HepG2 (cell line): ENCODE results near the gene LAMB4. TPM values are rescaled to one million over a fixed set of nuclear protein-coding genes. Genes with fewer than 3 reads are reported as not detected.

Experiments used
- EHMT2 ChIP-seq: fragments of 200-600 bp; sonication (generic); IDR thresholded peaks from 2 replicates; pipeline ENCODE4 v1.7.0; 2017; ENCODE audit warnings: antibody characterized with exemption, low read depth, low read length, borderline replicate concordance
- HCFC1 ChIP-seq: fragments of 150-350 bp; IDR thresholded peaks from 2 replicates; pipeline ENCODE4 v1.6.1; 2014; ENCODE audit warnings: low read depth, low read length
- JDP2 ChIP-seq: sonication (generic); formaldehyde crosslinking; IDR thresholded peaks from 2 replicates; pipeline ENCODE4 v1.8.1; 2022; ENCODE audit warnings: missing genetic modification reagents, borderline replicate concordance
- MEF2D ChIP-seq: sonication (generic); formaldehyde crosslinking; IDR thresholded peaks from 2 replicates; pipeline ENCODE4 v1.5.1; 2020; ENCODE audit warnings: mild to moderate bottlenecking, missing genetic modification reagents
- POLR2AphosphoS5 ChIP-seq: IDR thresholded peaks from 2 replicates; pipeline ENCODE4 v1.6.1; 2012; ENCODE audit warnings: low read depth, low read length
- TAF15 ChIP-seq: fragments of 200-400 bp; formaldehyde crosslinking; IDR thresholded peaks from one replicate; pipeline ENCODE4 v1.6.1; 2018; ENCODE audit warnings: mild to moderate bottlenecking, low read depth, low read length; ENCODE audit not compliant: poor library complexity, severe bottlenecking
- ZBTB8A ChIP-seq: sonication (generic); formaldehyde crosslinking; IDR thresholded peaks from 2 replicates; pipeline ENCODE4 v1.4.0; 2020; ENCODE audit warnings: mild to moderate bottlenecking, low read depth, missing genetic modification reagents, borderline replicate concordance
- ZNF143 ChIP-seq: sonication (generic); formaldehyde crosslinking; IDR thresholded peaks from 2 replicates; pipeline ENCODE4 v1.4.0; 2020; ENCODE audit warnings: missing genetic modification reagents
- ZNF160 ChIP-seq: sonication (generic); formaldehyde crosslinking; IDR thresholded peaks from 2 replicates; pipeline ENCODE4 v1.8.0; 2022; ENCODE audit warnings: mild to moderate bottlenecking, inconsistent platforms, missing genetic modification reagents
- ZNF17 ChIP-seq: sonication (generic); formaldehyde crosslinking; IDR thresholded peaks from 2 replicates; pipeline ENCODE4 v1.5.0; 2020; ENCODE audit warnings: mild to moderate bottlenecking, missing genetic modification reagents
- ZNF230 ChIP-seq: sonication (generic); formaldehyde crosslinking; IDR thresholded peaks from 2 replicates; pipeline ENCODE4 v1.4.0; 2020; ENCODE audit warnings: mild to moderate bottlenecking, missing genetic modification reagents
- ZNF574 ChIP-seq: sonication (generic); formaldehyde crosslinking; IDR thresholded peaks from 2 replicates; pipeline ENCODE4 v1.4.0; 2020; ENCODE audit warnings: missing genetic modification reagents
- polyA plus RNA-seq, 8 experiments: library from polyadenylated mRNA; depleted of rRNA in 3 of 8; stranded (reverse) in 7 of 8; unstranded in 1 of 8; fragments of >200 nt; fragmentation: Illumina TruSeq in 4 of 8; extraction: Trizol in 4 of 8; gene quantifications; 2 replicates each; pipeline versions ENCODE4 v1.2.1 to v1.2.3, GENCODE V29; 2011 to 2016; ENCODE audit warnings: low read depth in 4 of 8, missing spikeins in 1 of 8, mixed read lengths in 1 of 8; ENCODE audit not compliant: insufficient read depth in 1 of 8
- total RNA-seq, 5 experiments: library from RNA; depleted of rRNA; stranded (reverse); fragments of >200 nt; fragmentation: Illumina TruSeq; extraction: Trizol; gene quantifications; 2 replicates each; pipeline ENCODE4 v1.2.3, GENCODE V29; 2016; ENCODE audit warnings: low read depth in 1 of 5
- TF ChIP-seq, protein P1 (sequence below): sonication (generic); formaldehyde crosslinking; IDR thresholded peaks from 2 replicates; pipeline ENCODE4 v1.5.0; 2020; ENCODE audit warnings: mild to moderate bottlenecking, missing genetic modification reagents
- TF ChIP-seq, protein P2 (sequence below): sonication (generic); formaldehyde crosslinking; IDR thresholded peaks from 2 replicates; pipeline ENCODE4 v1.4.0; 2020; ENCODE audit warnings: mild to moderate bottlenecking, missing genetic modification reagents, borderline replicate concordance
- TF ChIP-seq, protein P3 (sequence below): sonication (generic); formaldehyde crosslinking; IDR thresholded peaks from 2 replicates; pipeline ENCODE4 v1.5.1; 2020; ENCODE audit warnings: missing genetic modification reagents, mild to moderate bottlenecking, borderline replicate concordance
- TF ChIP-seq, protein P4 (sequence below): sonication (generic); formaldehyde crosslinking; IDR thresholded peaks from 2 replicates; pipeline ENCODE4 v1.8.1; 2022; ENCODE audit warnings: mild to moderate bottlenecking, missing genetic modification reagents

The LAMB4 gene
- total and polyA plus RNA-seq, 2 of the 13 experiments (the other 11 are each of a cell fraction or from before 2014, with no cell fraction given) = 0.05 TPM; not detected in 1

- TF ChIP-seq, protein P1, sequence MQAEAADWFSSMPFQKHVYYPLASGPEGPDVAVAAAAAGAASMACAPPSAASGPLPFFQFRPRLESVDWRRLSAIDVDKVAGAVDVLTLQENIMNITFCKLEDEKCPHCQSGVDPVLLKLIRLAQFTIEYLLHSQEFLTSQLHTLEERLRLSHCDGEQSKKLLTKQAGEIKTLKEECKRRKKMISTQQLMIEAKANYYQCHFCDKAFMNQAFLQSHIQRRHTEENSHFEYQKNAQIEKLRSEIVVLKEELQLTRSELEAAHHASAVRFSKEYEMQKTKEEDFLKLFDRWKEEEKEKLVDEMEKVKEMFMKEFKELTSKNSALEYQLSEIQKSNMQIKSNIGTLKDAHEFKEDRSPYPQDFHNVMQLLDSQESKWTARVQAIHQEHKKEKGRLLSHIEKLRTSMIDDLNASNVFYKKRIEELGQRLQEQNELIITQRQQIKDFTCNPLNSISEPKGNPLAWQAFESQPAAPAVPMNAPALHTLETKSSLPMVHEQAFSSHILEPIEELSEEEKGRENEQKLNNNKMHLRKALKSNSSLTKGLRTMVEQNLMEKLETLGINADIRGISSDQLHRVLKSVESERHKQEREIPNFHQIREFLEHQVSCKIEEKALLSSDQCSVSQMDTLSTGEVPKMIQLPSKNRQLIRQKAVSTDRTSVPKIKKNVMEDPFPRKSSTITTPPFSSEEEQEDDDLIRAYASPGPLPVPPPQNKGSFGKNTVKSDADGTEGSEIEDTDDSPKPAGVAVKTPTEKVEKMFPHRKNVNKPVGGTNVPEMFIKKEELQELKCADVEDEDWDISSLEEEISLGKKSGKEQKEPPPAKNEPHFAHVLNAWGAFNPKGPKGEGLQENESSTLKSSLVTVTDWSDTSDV (CRISPR knock-in tag) = no peak
- no peak for TF ChIP-seq TAF15
- TF ChIP-seq, protein P2, sequence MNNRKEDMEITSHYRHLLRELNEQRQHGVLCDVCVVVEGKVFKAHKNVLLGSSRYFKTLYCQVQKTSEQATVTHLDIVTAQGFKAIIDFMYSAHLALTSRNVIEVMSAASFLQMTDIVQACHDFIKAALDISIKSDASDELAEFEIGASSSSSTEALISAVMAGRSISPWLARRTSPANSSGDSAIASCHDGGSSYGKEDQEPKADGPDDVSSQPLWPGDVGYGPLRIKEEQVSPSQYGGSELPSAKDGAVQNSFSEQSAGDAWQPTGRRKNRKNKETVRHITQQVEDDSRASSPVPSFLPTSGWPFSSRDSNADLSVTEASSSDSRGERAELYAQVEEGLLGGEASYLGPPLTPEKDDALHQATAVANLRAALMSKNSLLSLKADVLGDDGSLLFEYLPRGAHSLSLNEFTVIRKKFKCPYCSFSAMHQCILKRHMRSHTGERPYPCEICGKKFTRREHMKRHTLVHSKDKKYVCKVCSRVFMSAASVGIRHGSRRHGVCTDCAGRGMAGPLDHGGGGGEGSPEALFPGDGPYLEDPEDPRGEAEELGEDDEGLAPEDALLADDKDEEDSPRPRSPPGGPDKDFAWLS = no peak
- TF ChIP-seq, protein P3, sequence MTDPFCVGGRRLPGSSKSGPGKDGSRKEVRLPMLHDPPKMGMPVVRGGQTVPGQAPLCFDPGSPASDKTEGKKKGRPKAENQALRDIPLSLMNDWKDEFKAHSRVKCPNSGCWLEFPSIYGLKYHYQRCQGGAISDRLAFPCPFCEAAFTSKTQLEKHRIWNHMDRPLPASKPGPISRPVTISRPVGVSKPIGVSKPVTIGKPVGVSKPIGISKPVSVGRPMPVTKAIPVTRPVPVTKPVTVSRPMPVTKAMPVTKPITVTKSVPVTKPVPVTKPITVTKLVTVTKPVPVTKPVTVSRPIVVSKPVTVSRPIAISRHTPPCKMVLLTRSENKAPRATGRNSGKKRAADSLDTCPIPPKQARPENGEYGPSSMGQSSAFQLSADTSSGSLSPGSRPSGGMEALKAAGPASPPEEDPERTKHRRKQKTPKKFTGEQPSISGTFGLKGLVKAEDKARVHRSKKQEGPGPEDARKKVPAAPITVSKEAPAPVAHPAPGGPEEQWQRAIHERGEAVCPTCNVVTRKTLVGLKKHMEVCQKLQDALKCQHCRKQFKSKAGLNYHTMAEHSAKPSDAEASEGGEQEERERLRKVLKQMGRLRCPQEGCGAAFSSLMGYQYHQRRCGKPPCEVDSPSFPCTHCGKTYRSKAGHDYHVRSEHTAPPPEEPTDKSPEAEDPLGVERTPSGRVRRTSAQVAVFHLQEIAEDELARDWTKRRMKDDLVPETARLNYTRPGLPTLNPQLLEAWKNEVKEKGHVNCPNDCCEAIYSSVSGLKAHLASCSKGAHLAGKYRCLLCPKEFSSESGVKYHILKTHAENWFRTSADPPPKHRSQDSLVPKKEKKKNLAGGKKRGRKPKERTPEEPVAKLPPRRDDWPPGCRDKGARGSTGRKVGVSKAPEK = 0 out of 2 replicates have a peak, but pooled peaks have one; percentile 25
- TF ChIP-seq POLR2AphosphoS5 = no peak
- TF ChIP-seq EHMT2 = peak; percentile 81; the same call in 1 of the 2 replicates
- TF ChIP-seq HCFC1 = no peak
- no peak for TF ChIP-seq ZBTB8A (CRISPR knock-in tag)
- TF ChIP-seq ZNF143 (CRISPR knock-in tag) = no peak
- no peak for TF ChIP-seq ZNF160
- TF ChIP-seq, protein P4, sequence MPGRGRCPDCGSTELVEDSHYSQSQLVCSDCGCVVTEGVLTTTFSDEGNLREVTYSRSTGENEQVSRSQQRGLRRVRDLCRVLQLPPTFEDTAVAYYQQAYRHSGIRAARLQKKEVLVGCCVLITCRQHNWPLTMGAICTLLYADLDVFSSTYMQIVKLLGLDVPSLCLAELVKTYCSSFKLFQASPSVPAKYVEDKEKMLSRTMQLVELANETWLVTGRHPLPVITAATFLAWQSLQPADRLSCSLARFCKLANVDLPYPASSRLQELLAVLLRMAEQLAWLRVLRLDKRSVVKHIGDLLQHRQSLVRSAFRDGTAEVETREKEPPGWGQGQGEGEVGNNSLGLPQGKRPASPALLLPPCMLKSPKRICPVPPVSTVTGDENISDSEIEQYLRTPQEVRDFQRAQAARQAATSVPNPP = no peak
- peak; percentile 81 for TF ChIP-seq MEF2D
- no peak for TF ChIP-seq ZNF574
- no peak for TF ChIP-seq ZNF17 (CRISPR knock-in tag)
- no peak for TF ChIP-seq ZNF230 (CRISPR knock-in tag)
- TF ChIP-seq JDP2 (CRISPR knock-in tag) = no peak
Observed at GRCh38 chr7:108012499-108013430, 117.4 kb downstream of the LAMB4 start (continued).
